Left lobe of liver (tissue), 2 donors: Measurements from ENCODE around the gene RHOD. TPM values are rescaled to one million over a fixed set of nuclear protein-coding genes. Genes with fewer than 3 reads are reported as not detected.

Experiments used
- ATAC-seq: fragments of 200-7000 bp; cut with Tn5 transposase; one replicate; pipeline ENCODE4 v1.9.1; 2020; ENCODE audit warnings: mild to moderate bottlenecking, moderate library complexity
- DNase-seq: peaks from one replicate; pipeline ENCODE4 v3.0.0-alpha.2; 2020; ENCODE audit warnings: low spot score
- total RNA-seq: library from RNA; stranded (reverse); gene quantifications from one replicate; pipeline ENCODE4 v1.2.1, GENCODE V29; 2021
- donor health status: DM: no; HTN: no; CAD: no; lungs with moderate emphysema.
- donor health status: DM: no; HTN: yes; CAD: no.

Gene RHOD
- total RNA-seq, 1 donor from 2014 or later = 23.2 TPM

- DNase-seq (no peak), ATAC-seq (no peak)
Observed at GRCh38 chr11:67031791-67032561, 24.7 kb upstream of the RHOD start.

GRCh38 chr11:67032830-67033551 lies 23.7 kb upstream of the RHOD start:
- DNase-seq (no peak), ATAC-seq (peak; percentile 28)

GRCh38 chr11:67033661-67034166 lies 22.9 kb upstream of the RHOD start:
- DNase-seq (no peak), ATAC-seq (no peak)

GRCh38 chr11:67034350-67034749 lies 22.3 kb upstream of the RHOD start:
- no peak for ATAC-seq
- DNase-seq = no peak

- no peak for ATAC-seq
- DNase-seq = no peak
Observed at GRCh38 chr11:67040147-67040546, 16.5 kb upstream of the RHOD start.

- peak; percentile 94 for ATAC-seq
- peak; percentile 84 for DNase-seq
Observed at GRCh38 chr11:67041602-67042001, 15.0 kb upstream of the RHOD start.

GRCh38 chr11:67043572-67044349 lies 12.9 kb upstream of the RHOD start:
- DNase-seq (no peak), ATAC-seq (no peak)

- ATAC-seq = no peak
- no peak for DNase-seq
Observed at GRCh38 chr11:67044496-67044895, 12.2 kb upstream of the RHOD start.

- DNase-seq (no peak), ATAC-seq (no peak)
Observed at GRCh38 chr11:67045314-67045713, 11.3 kb upstream of the RHOD start.

- ATAC-seq (no peak), DNase-seq (peak; percentile 43)
Observed at GRCh38 chr11:67048515-67049130, 8.0 kb upstream of the RHOD start.

GRCh38 chr11:67050139-67050538 lies 6.5 kb upstream of the RHOD start:
- ATAC-seq = no peak
- DNase-seq = no peak

- ATAC-seq = no peak
Observed at GRCh38 chr11:67051180-67051893, 5.3 kb upstream of the RHOD start.

GRCh38 chr11:67051945-67052488 lies 4.6 kb upstream of the RHOD start:
- DNase-seq = no peak
- no peak for ATAC-seq

More at GRCh38 chr11:67051180-67051893, 5.3 kb upstream of the RHOD start:
- no peak for DNase-seq

GRCh38 chr11:67052891-67053290 lies 3.8 kb upstream of the RHOD start:
- ATAC-seq (peak; percentile 58), DNase-seq (peak; percentile 78)

GRCh38 chr11:67053896-67054329 lies 2.7 kb upstream of the RHOD start:
- DNase-seq = no peak
- ATAC-seq = peak; percentile 46

GRCh38 chr11:67054346-67054835 lies 2.3 kb upstream of the RHOD start:
- DNase-seq = peak; percentile 74
- peak; percentile 55 for ATAC-seq

- peak; percentile 56 for DNase-seq
- ATAC-seq = no peak
Observed at GRCh38 chr11:67054836-67055523, 1.7 kb upstream of the RHOD start.

GRCh38 chr11:67055812-67056211 lies 835 bp upstream of the RHOD start:
- DNase-seq = peak; percentile 49
- no peak for ATAC-seq

GRCh38 chr11:67057205-67057672 lies 592 bp downstream of the RHOD start:
- DNase-seq = peak; percentile 69

More at GRCh38 chr11:67057205-67057672, 592 bp downstream of the RHOD start:
- ATAC-seq = peak; percentile 44
